Measurements from ENCODE around the gene TMEM132A. TPM values are rescaled to one million over a fixed set of nuclear protein-coding genes. Genes with fewer than 3 reads are reported as not detected.

The TMEM132A gene
- total RNA-seq, 1 experiment from 2014 or later = 154 TPM

- H3K9me3 ChIP-seq (ENCODE audit: control insufficient read depth, insufficient read depth, low read depth, low read length) = no peaks in the 10 kb centered on the region
- ATAC-seq = no peak
- intact Hi-C loops (cut with micrococcal nuclease; ENCODE audit: unreplicated experiment) (no loop called here), in situ Hi-C loops (cut with HindIII; ENCODE audit: low pct_unique_long_range_greater_than_20kb, low sequenced_read_pairs) (no loop called here)
- no TSS peak for BruUV-seq (replicated peaks)
- CTCF ChIA-PET = interaction anchor here (0.5 kb wide), 1 partner anchor 45 kb away, joined by 5 read pairs; no protein-coding TSS in a partner anchor
- no peak overlapping the region for H3K4me3 ChIP-seq (ENCODE audit: low read depth in 2 of 2, low read length in 2 of 2)
- H3K4me1 ChIP-seq (ENCODE audit: control insufficient read depth, insufficient read depth, low read length) = no peaks in the 10 kb centered on the region
- POLR2A ChIA-PET = interaction anchor here (0.6 kb wide), 2 partner anchors 470 to 1363 kb away, joined by 3 to 13 read pairs; partner anchors contain the start of gene OSBP
- H3K27ac ChIP-seq (ENCODE audit: low read length) = no peak overlapping the region
- TF ChIP-seq TCF7L2 (IDR thresholded peaks at IDR 0.05; ENCODE audit: low read depth, low read length) (no peak), SIN3A (IDR thresholded peaks at IDR 0.05; ENCODE audit: borderline replicate concordance, insufficient read depth, low read depth, low read length) (no peak), CTCF (IDR thresholded peaks at IDR 0.05) (no peak), REST (IDR thresholded peaks at IDR 0.05; ENCODE audit: insufficient read depth in 1 of 2, low read depth in 2 of 2, low read length in 1 of 2) (no peak), POLR2AphosphoS5 (IDR thresholded peaks at IDR 0.05; ENCODE audit: low read depth, low read length) (no peak)
- no peaks in the 10 kb centered on the region for H3K36me3 ChIP-seq (ENCODE audit: control insufficient read depth, insufficient read depth, low read length)
- no peaks in the 10 kb centered on the region for H3K27me3 ChIP-seq (ENCODE audit: control insufficient read depth, insufficient read depth, low read length)
- DNase-seq (ENCODE audit: low read depth, low spot score) = no peak
These were observed 54.5 kb downstream of the TMEM132A start for GRCh38 chr11:60978546-60979380.

GRCh38 chr11:60981515-60981914, 57.3 kb downstream of the TMEM132A start:
- Histone ChIP-seq H3K4me3 (ENCODE audit: low read depth in 2 of 2, low read length in 2 of 2) (no peak overlapping the region), H3K27me3 (ENCODE audit: control insufficient read depth, insufficient read depth, low read length) (no peaks in the 10 kb centered on the region), H3K36me3 (ENCODE audit: control insufficient read depth, insufficient read depth, low read length) (no peaks in the 10 kb centered on the region), H3K27ac (ENCODE audit: low read length) (no peak overlapping the region), H3K9me3 (ENCODE audit: control insufficient read depth, insufficient read depth, low read depth, low read length) (no peaks in the 10 kb centered on the region), H3K4me1 (ENCODE audit: control insufficient read depth, insufficient read depth, low read length) (no peaks in the 10 kb centered on the region)
- DNase-seq (ENCODE audit: low read depth, low spot score) (no peak), ATAC-seq (no peak)
- in situ Hi-C loops (cut with HindIII; ENCODE audit: low pct_unique_long_range_greater_than_20kb, low sequenced_read_pairs) (no loop called here), intact Hi-C loops (cut with micrococcal nuclease; ENCODE audit: unreplicated experiment) (no loop called here)
- no TSS peak for BruUV-seq (replicated peaks)
- POLR2A ChIA-PET = no interaction called here
- TF ChIP-seq POLR2AphosphoS5 (IDR thresholded peaks at IDR 0.05; ENCODE audit: low read depth, low read length) (no peak), TCF7L2 (IDR thresholded peaks at IDR 0.05; ENCODE audit: low read depth, low read length) (no peak), REST (IDR thresholded peaks at IDR 0.05; ENCODE audit: insufficient read depth in 1 of 2, low read depth in 2 of 2, low read length in 1 of 2) (no peak), CTCF (IDR thresholded peaks at IDR 0.05) (no peak), SIN3A (IDR thresholded peaks at IDR 0.05; ENCODE audit: borderline replicate concordance, insufficient read depth, low read depth, low read length) (no peak)
- CTCF ChIA-PET = no interaction called here

Data from Panc1 (cell line).